GM19238 (cell line): ENCODE data around the gene MBNL1.

Experiments used
- DNase-seq: peaks from one replicate; pipeline ENCODE4 v3.0.0; 2011; ENCODE audit warnings: low spot score; ENCODE audit not compliant: insufficient read length

The MBNL1 gene, protein sequence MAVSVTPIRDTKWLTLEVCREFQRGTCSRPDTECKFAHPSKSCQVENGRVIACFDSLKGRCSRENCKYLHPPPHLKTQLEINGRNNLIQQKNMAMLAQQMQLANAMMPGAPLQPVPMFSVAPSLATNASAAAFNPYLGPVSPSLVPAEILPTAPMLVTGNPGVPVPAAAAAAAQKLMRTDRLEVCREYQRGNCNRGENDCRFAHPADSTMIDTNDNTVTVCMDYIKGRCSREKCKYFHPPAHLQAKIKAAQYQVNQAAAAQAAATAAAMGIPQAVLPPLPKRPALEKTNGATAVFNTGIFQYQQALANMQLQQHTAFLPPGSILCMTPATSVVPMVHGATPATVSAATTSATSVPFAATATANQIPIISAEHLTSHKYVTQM

DNA sequence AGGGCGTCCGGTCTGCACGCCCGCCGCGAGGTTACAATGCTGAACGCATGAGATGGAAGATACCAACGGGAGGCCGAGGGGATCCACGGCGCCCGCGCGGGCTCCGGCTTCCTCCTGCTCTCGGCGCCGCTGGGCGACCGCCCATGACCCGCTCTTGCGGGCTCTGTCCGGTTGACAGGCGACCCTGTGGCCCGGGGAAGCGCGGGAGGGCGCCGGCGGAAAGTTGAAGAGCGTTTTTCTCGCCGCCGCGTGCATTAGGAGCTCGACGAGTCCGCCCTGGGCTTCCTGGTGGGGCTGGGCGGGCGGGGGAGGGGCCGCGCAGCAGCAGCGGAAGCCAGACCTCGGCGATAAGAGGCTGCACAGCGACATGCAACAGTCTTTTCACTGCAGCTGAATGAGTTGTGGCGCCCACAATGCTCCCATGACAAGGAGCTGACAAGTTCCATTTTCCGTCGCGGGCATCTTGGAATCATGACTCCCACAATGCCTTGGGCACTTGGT lies at the start of gene MBNL1:
TSS of gene MBNL1 (plus strand) at position 375 of the 501 bp plus-strand sequence. CDS start 31,265 bp downstream, outside the sequence.
- peak; percentile 11 for DNase-seq

DNA sequence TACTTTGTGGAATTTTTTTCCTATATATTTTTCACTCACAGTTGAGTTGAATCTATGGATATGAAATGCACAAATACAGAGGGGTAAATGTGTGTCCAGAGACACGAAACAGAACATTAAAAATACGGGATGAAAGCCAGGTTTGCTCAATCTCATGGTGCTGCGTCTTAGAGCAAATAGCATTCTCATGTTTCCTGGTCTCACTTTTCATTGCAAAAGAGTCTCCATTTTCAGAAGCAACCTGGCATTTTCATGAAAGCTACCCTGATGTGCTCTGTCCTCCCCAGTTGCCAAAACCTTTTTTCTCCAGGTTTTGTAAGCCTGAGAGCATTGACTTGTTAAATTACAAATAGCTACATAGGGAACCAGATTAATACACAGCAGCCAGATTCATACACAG lies 49.5 kb upstream of the MBNL1 start:
- DNase-seq, result no peak

DNA sequence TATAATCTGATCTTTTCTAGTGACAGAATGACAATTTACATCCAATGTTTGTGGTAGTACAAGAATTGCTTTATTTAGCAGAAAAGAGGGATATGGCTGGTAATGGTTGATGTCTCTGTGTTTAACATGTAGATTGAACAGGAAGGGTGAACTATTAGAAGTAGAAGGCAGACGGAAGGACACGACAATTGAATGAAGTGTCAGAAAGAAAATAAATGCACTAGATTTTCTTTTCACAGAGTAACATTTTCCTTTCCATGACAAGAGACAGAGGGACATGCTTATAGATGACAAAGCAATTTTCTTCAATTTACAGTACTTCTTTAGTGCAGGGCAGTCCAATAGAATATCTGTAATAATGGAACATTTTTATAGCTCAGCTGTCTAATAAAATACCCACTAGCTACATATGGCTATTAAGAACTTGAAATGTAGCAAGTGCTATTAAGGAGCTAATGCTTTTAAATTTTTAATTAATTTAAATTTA lies 48.9 kb upstream of the MBNL1 start:
- no peak for DNase-seq

DNA sequence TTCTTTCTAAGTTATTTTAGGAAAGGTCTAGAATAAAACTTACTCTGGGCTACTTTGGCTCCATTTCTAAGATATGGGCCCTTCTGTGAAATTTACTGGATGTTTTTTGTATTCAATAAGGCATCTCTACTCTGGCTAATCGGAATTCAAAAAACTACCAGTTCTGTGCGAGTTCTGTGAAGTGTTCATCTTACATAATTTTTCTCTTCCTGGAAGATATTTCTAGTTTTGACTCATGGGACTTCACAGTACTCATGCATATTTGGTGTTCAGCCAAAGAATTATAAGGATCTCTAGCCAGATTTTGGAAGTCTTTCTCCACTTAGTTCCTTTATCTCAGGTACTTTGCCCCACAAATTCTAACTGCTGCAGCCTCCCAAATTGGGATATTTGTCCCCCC lies 46.4 kb upstream of the MBNL1 start:
- DNase-seq, result no peak

DNA sequence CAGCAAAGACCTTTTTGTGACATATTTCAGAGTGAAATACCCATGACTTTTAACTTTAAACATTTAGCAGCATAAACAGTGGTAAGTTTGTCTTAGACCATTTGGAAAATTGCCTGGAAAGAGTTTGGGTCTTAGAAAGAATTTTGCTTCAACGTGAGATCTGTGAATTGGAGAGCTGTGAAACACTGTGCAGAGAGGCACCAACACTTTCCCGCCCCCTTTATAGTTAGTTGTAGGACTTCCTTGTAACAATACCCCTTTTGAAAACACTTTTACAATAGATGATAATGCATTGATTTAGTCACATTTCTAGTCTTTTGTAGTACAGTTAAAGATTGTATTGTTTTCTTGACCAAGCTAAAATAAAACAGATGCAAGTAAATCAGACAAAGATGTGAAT lies 43.5 kb upstream of the MBNL1 start:
- no peak for DNase-seq

DNA sequence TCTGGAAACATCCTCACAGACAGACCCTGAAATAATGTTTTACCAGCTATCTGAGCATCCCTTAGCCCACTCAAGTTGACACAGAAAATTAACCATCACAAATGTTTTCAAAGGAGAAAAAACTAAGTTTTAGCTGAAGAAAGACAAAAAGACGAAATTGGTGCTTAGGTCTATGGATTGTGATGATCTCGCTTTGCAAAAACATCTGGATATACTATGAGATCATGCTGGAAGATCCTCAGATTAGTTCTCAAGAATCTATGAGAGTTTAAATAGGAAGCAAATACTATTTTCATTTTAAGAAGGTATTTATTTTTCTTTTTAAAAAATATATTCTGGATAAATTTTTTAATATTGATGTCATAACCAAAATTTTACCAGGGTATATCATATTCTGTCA lies 42.6 kb upstream of the MBNL1 start:
- no peak for DNase-seq

DNA sequence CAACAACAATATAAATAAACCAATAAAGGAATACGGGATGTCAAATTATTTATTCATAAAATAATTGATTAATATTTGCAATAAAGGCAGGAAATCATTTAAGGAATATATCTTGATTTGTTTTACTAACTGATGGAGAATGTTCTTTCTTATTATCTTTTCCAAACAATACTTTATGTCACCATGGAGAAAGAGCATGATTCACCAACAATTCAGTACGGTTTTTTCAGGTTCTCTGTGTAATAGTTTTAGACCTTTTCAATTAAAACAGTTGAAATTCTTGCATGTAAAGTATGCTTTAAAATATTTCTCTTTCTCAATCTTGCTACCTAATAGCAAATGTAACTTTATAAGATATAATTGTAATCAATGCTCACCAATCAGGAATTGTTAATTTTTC lies 41.7 kb upstream of the MBNL1 start:
- DNase-seq, result no peak

DNA sequence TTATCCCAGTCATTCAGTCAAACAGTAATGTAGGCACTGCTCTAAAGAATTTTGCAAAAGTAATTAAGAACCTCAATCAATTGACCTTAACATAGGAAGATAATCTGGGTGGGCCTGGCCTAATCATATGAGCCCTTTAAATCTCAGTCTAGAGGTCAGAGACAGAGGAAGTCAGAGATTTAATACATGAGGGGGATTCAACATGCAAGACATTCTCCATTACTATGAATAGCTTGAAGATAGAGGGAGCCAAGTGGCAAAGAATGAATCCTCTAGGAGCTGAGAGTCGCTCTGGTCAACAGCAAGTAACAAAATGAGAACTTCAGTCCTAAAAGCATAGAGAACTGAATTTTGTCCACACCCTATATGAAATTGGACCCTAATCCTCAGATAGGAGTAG lies 39.0 kb upstream of the MBNL1 start:
- DNase-seq, result no peak

DNA sequence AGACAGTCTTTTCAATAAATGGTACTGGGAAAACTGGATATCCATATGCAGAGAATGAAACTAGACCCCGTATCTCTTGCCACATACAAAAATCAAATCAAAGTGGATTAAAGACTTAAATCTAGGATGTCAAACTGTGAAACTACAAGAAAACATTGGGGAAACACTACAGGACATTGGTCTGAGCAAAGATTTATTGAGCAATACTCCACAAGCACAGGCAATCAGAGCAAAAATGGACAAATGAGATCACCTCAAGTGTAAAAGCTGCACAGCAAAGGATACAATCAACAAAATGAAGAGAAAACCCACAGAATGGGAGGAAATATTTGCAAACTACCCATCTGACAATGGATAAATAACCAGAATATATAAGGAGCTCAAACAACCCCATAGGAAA lies 38.4 kb upstream of the MBNL1 start:
- DNase-seq, result no peak

DNA sequence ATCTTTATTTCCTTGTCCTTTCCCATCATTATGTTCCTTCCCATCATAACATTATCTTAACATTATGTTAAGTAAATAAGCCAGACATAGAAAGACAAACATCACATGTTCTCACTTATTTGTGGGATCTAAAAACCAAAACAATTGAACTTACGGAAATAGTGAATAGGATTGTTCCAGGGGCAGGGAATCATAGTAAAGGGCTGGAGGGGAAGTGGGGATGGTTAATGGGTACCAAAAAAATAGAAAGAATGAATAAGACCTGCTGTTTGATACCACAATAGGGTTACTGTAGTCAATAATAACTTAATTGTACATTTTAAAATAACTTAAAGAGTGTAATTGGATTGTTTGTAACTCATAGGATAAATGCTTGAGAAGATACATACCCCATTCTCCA lies 36.7 kb upstream of the MBNL1 start:
- DNase-seq, result no peak

DNA sequence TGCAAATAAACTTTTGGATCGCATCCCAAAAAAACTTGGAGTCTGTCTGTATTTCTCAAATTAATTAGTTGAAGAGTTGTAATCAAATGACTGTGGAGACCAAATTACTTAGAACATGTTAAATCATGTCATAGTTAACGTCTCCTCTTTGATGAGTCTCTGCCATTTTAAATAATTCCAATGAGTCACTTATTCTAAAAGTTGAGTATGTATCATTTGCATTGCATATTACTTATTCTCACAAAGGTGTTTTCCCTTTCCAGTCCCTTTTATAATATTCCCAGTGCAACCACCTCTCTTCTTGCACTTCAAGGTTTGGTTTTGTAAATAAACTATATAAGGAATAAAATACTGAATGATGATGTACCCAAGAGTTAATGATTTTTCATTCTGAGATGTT lies 36.0 kb upstream of the MBNL1 start:
- no peak for DNase-seq

DNA sequence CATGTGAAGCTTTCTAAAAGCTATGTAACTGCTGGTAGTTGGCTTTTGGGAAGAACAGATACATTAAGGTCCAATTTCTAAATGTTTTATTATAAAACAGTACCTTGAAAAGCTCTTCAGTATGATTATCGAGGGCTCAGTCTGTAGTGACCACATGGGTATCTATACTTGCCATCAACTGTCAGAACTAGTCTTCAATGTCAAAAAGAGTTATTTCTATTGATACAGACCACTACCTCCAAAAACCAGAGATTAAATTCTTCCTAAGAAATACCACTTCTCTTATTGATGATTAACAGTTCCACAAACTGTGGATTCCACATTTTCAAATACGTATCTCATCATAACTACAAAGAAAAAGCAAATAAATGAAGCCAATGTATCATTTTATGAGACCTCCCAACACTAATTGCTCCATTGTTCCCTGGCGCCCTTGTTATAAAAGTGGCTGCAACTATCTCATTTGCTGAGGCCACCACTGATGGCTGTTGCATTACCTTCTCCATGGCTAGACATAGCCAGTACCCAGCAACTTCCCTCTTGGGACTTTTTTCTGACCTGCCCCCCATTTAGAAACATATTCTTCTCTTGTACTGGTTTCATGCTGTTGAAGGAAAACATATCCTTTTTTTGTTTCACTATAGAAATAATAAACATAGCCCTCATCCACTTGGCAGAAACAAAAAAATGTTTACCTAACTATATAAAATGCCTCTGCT lies 33.9 kb upstream of the MBNL1 start:
- DNase-seq, result no peak

DNA sequence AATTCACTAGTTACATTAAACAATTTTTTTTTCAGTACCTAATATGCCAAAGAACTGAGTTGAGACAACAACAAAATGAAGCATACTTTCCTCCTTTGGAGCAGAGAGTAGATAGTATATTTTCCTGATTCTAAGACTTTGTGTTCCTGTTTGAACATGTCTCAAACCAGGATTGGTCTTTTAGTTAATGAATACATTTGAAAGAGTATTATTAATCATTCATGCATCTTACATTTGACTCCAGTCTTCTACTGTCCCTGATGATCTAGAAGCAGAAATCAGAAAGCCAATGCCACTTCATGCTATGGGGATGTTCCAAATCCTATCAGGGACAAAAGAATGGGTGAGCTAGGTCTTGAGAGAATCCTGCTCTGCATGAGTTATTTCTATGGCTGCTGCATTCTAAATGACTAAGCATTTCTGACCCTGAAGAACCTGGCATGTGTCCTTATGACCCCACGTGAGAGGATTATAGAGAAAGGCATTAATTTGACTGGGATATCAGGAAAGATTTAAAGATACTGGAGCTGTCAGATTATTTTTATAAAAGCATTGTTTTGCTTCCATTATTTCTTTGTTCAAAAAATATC lies 32.9 kb upstream of the MBNL1 start:
- DNase-seq, result no peak

DNA sequence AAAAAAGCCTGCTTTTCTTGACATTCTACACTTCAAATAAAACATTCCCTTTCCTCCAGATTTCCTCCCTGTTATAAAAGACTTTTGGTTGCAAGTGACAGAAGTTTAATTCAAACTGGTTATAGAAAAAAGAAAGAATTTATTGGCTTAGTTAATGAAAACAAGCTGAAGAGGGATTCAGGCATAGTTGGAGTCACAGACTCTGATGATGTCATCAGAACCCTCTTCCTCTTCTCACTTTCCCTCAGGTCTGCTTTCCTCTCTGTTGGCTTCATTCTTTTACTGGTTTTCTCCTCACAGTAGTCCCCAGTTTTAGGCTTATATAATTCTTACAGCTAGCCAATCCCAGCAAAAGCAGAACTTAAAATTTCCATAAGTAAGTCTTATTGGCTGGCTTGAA lies 32.0 kb upstream of the MBNL1 start:
- DNase-seq, result no peak

DNA sequence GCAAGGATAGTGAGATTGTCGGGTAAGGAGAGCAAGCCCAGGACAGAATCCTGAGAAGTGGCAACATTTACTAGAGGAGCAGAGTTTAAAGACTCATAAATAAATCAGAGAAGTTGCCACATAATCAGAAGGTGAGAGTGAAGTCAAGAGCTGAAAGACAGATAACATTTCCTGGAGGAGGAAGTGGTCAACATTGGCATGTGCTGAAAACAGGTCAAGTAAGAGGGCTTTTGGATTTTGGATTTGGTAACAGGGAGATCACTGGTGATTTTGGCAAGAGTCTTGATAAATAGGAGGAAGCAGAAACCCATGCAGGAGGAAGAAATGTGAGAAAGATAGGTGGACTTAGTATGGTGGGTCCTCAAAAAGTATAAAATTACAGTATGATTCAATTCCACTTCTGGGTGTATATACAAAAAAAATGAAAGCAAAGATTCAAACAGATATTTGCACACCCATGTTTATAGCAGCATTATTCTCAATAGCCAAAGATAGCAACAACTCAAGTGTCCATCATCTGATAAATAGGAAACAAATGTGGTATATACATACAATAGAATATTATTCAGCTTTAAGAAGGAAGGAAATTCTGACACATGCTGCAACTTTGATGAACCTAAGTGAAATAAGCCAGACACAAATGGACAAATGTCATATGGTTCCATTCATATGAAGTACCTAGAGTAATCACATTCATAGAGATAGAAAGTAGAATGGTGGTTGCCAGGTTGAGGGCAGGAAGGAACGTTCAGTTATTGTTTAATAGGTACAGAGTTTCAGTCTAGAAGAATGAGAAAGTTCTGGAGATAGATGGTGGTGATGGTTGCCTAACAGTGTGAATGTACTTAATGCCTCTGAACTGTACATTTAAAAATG lies 27.3 kb upstream of the MBNL1 start:
- DNase-seq, result no peak

DNA sequence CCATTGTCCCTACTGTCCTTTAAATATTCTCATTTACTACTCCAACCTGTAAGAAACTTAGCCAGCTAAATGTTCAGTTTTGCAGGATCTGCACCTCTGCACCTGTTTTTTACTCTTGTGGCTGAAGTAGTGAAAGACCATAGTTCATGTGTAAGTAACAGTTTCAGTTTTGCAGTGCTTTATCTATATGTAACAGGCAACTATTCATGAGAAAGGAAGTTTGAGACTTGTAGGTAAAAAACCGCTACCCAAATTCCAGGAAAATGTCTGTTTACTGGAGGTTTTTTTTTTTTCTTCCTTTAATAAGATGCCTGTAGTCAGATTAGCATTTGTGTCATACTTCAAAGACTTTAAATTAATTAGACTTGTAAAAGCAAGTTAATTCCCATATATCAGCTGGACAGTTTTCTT lies 25.4 kb upstream of the MBNL1 start:
- DNase-seq, result no peak

DNA sequence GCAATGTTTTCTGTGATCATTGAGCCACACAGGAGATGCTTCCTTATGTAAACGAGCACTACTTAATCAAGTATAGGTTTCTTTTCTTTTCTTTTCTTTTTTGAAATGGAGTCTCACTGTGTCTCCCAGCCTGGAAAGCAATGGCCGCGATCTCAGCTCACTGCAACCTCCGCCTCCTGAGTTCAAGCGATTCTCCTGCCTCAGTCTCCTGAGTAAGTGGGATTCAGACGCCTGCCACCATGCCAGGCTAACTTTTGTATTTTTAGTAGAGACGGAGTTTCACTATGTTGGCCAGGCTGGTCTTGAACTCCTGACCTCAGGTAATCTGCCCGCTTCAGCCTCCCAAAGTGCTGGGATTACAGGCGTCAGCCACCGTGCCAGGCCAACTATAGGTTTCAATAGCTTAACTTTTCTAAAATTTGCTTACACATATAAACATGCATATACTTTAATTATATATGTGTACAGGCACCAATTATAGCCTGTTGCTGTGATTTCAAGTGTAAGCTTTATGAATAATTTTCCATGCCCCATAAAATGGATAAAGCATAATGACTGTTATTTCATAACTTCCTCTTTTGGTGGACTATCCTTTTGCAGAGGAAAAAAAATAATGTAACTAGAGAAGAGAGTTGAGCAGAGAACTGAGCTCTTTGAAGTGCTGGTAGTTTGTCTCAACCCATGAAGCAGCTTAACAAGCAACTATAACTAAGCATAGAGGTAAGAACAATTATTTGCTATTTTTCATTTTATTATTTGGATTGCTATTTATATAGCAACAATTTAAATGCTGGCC lies 24.8 kb upstream of the MBNL1 start:
- DNase-seq, result no peak

DNA sequence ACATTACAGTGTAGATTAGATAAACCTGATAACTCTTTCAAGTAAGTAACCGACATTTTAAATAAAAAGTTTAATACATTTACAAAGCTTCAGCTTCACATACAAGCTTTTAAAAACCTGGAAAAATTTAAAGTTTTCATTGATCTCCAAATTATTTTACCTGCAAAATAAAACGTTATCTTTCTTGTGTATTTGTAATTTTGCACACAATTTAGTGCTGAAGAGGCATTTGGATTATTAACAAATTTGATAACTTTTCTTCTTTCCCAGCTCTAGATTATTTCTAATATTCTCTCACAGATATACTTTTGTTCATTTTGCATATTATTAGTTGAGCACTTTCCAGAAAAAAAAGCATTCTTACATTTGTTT lies 24.2 kb upstream of the MBNL1 start:
- DNase-seq, result no peak

DNA sequence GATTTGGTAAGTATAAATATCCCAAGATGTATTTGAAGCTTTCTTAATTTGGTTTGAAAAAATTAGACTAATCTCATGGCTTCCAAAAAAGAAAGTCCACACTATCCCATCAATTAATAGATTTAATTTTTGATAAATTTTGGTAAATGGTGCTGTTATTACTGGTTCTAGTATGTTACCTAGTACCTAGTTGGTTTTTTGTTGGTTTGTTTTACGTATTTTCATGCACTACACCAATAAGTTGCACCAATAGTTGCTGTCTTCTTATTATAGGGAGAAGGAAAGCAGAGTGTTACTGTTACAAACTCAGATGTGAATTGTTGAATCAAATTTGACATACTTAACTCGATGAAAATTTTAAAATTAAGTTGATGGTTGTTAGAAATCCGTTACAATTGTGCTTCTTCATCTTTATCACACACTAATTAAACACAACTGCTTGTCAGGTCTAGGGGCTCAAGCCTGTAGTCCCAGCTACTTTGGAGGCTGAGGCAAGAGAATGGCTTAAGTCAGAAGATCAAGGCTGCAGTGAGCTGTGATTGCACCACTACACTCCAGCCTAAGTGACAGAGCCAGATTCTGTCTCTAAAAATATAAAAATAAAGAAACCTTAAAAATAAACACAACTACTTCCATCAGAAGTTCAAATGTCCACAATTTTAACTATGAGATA lies 23.1 kb upstream of the MBNL1 start:
- DNase-seq, result no peak

DNA sequence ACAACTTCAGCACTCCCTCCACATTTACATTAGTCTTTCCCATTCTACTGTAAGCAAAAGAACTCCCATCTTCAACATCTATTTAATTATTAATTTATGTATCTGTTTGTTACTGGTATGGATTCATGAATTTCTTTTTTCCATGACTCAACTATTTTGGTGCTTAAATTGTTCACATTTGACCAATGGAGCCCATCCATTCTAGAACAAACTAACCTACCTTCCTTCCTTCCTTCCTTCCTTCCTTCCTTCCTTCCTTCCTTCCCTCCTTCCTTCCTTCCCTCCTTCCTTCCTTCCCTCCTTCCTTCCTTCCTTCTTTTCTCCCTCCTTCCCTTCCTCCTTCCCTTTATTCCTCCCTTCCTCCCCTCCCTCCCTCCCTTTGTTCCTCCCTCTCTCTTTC lies 16.8 kb upstream of the MBNL1 start:
- DNase-seq, result no peak
